ENCODE data around the gene RNF227. TPM values are rescaled to one million over a fixed set of nuclear protein-coding genes. Genes with fewer than 3 reads are reported as not detected.
"Not testable (repeated sequence)": the region's sequence is repeated elsewhere in the genome, so short reads cannot be mapped to it uniquely, and the experiment has no call there.

RNF227 gene
- total RNA-seq, 6 experiments from 2014 or later: 0.18 to 0.70 (median 0.46) TPM

DNA sequence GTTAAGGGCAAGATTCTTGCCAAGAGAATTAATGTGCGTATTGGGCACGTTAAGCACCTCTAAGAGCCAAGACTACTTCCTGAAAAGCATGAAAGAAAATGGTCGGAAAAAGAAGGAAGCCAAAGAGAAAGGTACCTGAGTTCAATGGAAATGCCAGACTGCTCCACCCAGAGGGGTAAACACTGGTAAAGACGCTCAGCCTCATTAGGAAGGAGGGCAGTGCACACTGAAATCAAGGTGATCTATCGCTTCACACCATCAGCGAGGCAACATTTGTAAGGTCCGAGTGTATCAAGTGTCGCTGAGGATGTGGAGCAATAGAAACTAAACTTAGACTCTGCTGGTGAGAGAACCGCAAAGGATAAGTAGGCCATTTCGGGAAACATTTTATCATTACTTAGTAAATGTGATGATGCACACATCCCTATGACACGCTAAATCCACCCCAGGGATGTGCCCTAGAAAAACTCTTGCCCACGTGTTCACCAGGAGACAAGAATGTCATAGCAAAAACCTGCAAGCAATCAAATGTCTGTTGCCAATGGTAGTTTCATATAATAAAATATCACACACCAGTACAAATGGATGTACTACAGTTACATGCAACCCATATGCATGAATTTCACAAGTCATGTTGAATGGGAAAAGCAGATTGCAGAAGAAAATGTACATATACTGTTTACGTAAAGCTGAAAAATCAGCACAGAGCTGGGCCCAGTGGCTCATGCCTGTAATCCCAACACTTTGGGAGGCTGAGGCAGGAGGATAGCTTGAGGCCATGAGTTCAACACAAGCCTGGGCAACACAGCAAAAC, 39.5 kb upstream of the RNF227 start:
- Histone ChIP-seq H3K4me3 (no peak overlapping the region), H3K4me1 (no peaks in the 10 kb centered on the region), H3K27ac (no peak overlapping the region), H3K36me3 (no peaks in the 10 kb centered on the region), H3K9me3 (no peaks in the 10 kb centered on the region), H3K27me3 (no peaks in the 10 kb centered on the region)
- DNase-seq (no peak), ATAC-seq (no peak)
- intact Hi-C loops (cut with DNase I): no loop called here
- WGBS (ENCODE audit: insufficient coverage, low coverage, low lambda C conversion rate, missing lambda C conversion rate): 65% methylated on average over 10 of the region's 13 CpGs
- TF ChIP-seq CTCF (IDR thresholded peaks at IDR 0.05) (no peak), POLR2A (IDR thresholded peaks at IDR 0.05) (no peak)

GRCh38 chr17:7953266-7953665, 37.2 kb upstream of the RNF227 start:
- H3K36me3 ChIP-seq; intact Hi-C loops (cut with DNase I); H3K27me3 ChIP-seq; H3K4me3 ChIP-seq; H3K4me1 ChIP-seq; H3K27ac ChIP-seq; ATAC-seq; DNase-seq; H3K9me3 ChIP-seq: not testable (repeated sequence)
- WGBS (ENCODE audit: insufficient coverage, low coverage, low lambda C conversion rate, missing lambda C conversion rate): 91% methylated on average over 8 of the region's 13 CpGs

DNA sequence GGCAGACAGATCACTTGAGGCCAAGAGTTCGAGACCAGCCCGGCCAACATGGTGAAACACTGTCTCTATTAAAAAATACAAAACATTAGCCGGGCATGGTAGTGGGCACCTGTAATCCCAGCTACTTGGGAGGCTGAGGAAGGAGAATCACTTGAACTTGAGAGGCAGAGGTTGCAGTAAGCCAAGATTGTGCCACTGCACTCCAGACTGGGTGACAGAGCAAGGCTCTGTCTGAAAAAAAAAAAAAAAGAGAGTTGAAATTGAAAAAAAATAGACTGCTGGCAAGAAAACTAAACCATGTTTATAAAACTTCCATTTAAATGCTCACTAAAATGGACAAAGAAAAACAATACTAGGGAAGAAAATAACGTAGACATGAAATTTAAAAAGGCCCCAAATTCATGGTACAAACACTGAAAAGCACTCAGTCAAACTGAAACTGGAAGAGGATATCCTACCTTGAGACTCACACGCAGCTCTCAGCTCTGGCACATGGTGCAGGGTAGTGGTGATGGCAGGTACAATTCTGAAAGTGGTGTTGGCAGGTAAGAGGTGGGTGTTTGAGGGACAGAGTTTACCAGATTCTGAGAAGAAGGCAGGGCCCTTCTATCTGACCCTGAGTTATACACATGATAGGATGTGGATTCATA, 35.2 kb upstream of the RNF227 start:
- TF ChIP-seq POLR2A (IDR thresholded peaks at IDR 0.05) (no peak), CTCF (IDR thresholded peaks at IDR 0.05) (no peak)
- ATAC-seq: no peak
- Histone ChIP-seq H3K4me1 (no peaks in the 10 kb centered on the region), H3K27me3 (no peaks in the 10 kb centered on the region), H3K36me3 (peaks cover 0 to 22% (median 2%) of the 10 kb centered on the region in 4 donors), H3K9me3 (no peaks in the 10 kb centered on the region), H3K27ac (no peak overlapping the region), H3K4me3 (no peak overlapping the region)
- intact Hi-C loops (cut with DNase I): no loop called here
- DNase-seq: no peak
- WGBS (ENCODE audit: insufficient coverage, low coverage, low lambda C conversion rate, missing lambda C conversion rate): 68% methylated on average over 5 of the region's 5 CpGs

- Histone ChIP-seq H3K36me3 (peaks cover 0 to 29% (median 5%) of the 10 kb centered on the region in 4 donors), H3K27ac (no peak overlapping the region), H3K4me1 (no peaks in the 10 kb centered on the region), H3K4me3 (no peak overlapping the region), H3K27me3 (no peaks in the 10 kb centered on the region), H3K9me3 (no peaks in the 10 kb centered on the region)
- intact Hi-C loops (cut with DNase I): no loop called here
- DNase-seq: no peak
- 81% methylated on average over 3 of the region's 3 CpGs for WGBS (ENCODE audit: insufficient coverage, low coverage, low lambda C conversion rate, missing lambda C conversion rate)
- no peak for ATAC-seq
- no peak for TF ChIP-seq CTCF (IDR thresholded peaks at IDR 0.05)
- no peak for TF ChIP-seq POLR2A (IDR thresholded peaks at IDR 0.05)
Observed at GRCh38 chr17:7950578-7950977, 34.5 kb upstream of the RNF227 start.

DNA sequence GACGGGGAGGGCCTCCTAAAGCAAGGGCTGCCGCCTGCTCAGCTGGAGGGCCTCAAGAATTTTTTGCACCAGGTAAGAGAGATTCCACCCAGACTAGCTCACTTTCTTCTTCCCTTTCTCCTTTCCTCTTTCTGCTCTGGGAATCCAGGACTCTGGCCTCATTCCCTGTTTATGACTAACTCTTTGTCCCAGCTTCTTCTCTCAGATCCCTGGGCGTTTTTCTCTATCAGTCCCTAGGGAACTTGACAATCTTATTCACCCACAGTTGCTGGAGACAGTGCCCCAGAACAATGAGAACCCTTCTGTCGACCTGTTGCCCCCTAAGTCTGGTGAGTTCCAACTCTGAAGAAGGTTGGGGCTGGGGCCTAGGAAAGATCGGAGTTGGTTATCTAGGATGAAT, 31.6 kb upstream of the RNF227 start:
- H3K27ac ChIP-seq: no peak overlapping the region
- H3K27me3 ChIP-seq: no peaks in the 10 kb centered on the region
- H3K4me1 ChIP-seq: no peaks in the 10 kb centered on the region
- WGBS (ENCODE audit: insufficient coverage, low coverage, low lambda C conversion rate, missing lambda C conversion rate): 93% methylated on average over 5 of the region's 5 CpGs
- DNase-seq (no peak), ATAC-seq (no peak)
- H3K4me3 ChIP-seq: no peak overlapping the region
- no peaks in the 10 kb centered on the region for H3K9me3 ChIP-seq
- H3K36me3 ChIP-seq: peaks cover 0 to 54% (median 18%) of the 10 kb centered on the region in 4 donors
- TF ChIP-seq POLR2A (IDR thresholded peaks at IDR 0.05): no peak
- intact Hi-C loops (cut with DNase I): no loop called here
